Endothelial cell (in vitro differentiated cells): ENCODE results near the gene TIMP1. TPM values are rescaled to one million over a fixed set of nuclear protein-coding genes. Genes with fewer than 3 reads are reported as not detected.

Experiments
- DNase-seq: peaks from one replicate; pipeline ENCODE4 v3.0.0; 2021; ENCODE audit warnings: low spot score
- H3K27ac Mint-ChIP-seq: one replicate; pipeline ENCODE4 v1.8.0; 2021; ENCODE audit warnings: mixed read lengths, inconsistent platforms; ENCODE audit not compliant: unreplicated experiment
- H3K27me3 Mint-ChIP-seq: one replicate; pipeline ENCODE4 v1.8.0; 2021; ENCODE audit warnings: mild to moderate bottlenecking, moderate library complexity, mixed read lengths, inconsistent platforms; ENCODE audit not compliant: unreplicated experiment
- H3K36me3 Mint-ChIP-seq: one replicate; pipeline ENCODE4 v1.8.0; 2021; ENCODE audit warnings: mild to moderate bottlenecking, low read depth, mixed read lengths, inconsistent platforms; ENCODE audit not compliant: unreplicated experiment
- H3K4me1 Mint-ChIP-seq: one replicate; pipeline ENCODE4 v1.8.0; 2021; ENCODE audit warnings: mild to moderate bottlenecking, mixed read lengths, inconsistent platforms; ENCODE audit not compliant: unreplicated experiment
- H3K4me3 Mint-ChIP-seq: one replicate; pipeline ENCODE4 v1.8.0; 2021; ENCODE audit warnings: mild to moderate bottlenecking, mixed read lengths, inconsistent platforms; ENCODE audit not compliant: unreplicated experiment
- H3K9me3 Mint-ChIP-seq: one replicate; pipeline ENCODE4 v1.8.0; 2021; ENCODE audit warnings: mixed read lengths, inconsistent platforms; ENCODE audit not compliant: unreplicated experiment
- CTCF ChIP-seq: fragments of 200-600 bp; sonication (generic); IDR thresholded peaks from one replicate; pipeline ENCODE4 v1.5.0; 2021; ENCODE audit warnings: antibody characterized with exemption; ENCODE audit not compliant: unreplicated experiment
- total RNA-seq: library from RNA; stranded (reverse); fragmentation: NEBNext Ultra II Directional; extraction: Animal tissue kit (Norgen Biotek cat#: 25700); gene quantifications from one replicate; pipeline ENCODE4 v1.2.1, GENCODE V29; 2021; ENCODE audit not compliant: unreplicated experiment

TIMP1 gene
- total RNA-seq, 1 donor from 2014 or later: 267 TPM

DNA sequence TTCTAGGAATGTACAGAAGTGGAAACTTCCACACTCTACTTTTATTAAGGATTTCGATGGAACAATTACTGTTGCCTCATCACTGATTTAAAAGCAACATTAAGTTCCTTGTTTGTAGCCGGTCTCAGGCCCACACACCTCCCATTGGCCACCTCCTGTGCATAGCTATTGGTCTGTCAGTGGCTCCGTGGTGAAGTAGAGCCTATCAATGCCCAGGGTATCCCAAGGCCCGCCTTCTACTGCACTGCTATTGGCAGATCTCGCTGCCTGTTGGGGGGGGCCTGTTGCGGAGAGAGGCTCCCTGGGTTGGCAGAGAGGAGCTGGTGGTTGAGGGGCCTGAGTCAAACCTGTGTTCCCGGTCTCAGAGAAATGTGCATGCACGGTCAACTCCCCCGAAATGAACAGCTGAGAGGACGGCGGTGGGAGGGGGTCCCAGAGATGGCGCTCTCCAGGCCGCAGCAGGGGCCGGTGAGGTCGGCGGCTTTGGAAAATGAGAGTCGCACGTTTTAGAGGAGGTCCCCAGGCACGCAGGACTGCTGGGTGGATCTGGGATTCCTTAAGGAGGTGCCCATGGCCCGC lies 26.1 kb upstream of the TIMP1 start:
- no peaks in the 10 kb centered on the region for H3K36me3 Mint-ChIP-seq
- peak overlapping the region; percentile 91 for H3K27ac Mint-ChIP-seq
- H3K4me1 Mint-ChIP-seq: peaks cover 11% of the 10 kb centered on the region
- H3K4me3 Mint-ChIP-seq: peak overlapping the region; percentile 87
- H3K27me3 Mint-ChIP-seq: peaks cover 5% of the 10 kb centered on the region
- TF ChIP-seq CTCF: no peak
- peak; percentile 70 for DNase-seq
- H3K9me3 Mint-ChIP-seq: no peaks in the 10 kb centered on the region

DNA sequence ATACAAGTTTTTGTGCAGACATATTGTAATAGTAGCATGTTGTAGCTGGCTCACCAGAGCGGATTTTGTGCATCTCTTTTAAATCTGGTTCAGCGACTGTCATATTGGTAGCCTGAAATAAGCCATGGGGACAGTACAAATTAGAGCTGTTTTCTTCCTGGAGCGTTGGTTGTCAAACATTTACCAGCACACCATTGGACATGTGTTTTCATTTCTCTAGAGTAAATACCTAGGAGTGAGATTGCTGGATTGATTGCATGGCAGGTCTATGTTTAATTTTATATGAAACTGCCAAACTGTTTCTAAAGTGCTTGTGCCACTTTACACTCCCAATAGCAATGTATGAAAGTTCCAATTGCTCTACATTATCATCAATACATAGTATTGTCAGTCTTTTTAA lies 23.8 kb upstream of the TIMP1 start:
- H3K36me3 Mint-ChIP-seq: peaks cover 3% of the 10 kb centered on the region
- no peak for TF ChIP-seq CTCF
- no peak for DNase-seq
- H3K9me3 Mint-ChIP-seq: no peaks in the 10 kb centered on the region
- peaks cover 11% of the 10 kb centered on the region for H3K4me1 Mint-ChIP-seq
- H3K4me3 Mint-ChIP-seq: no peak overlapping the region
- H3K27me3 Mint-ChIP-seq: peaks cover 9% of the 10 kb centered on the region
- H3K27ac Mint-ChIP-seq: no peak overlapping the region

DNA sequence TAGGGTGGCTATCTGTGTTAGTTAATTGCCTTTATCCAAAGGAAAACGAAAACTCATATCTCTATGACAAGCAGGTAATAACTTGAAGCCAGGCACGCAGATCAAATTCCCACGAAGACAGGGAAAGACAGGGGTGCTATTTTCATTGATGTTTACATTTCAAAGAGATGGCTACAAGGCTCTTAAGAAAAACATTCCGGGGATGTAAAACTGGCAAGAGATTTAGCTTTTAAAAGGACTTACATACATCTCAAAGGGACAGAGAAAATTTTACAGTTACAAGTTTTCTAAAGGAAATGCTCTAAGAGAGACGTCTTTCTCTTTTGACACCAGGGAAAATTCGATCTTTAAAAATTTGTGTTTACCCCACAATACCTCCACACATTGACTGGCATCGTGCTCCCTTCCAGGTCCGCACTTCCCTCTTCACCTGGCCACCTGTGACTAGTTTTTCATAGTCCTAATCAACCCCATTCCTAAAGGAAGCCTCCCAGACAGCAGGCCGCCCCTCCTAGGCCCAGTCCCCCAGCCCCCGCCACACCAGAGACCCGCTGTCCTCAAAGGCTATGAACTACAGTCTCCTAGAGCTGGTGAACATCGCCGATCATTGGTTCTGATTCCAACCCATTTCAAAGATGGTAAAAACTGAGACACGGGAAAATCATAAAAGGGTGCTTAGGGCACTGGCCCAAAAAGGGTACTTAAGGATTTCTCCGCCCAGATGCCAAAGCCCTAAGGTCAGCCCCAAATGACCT lies 21.9 kb upstream of the TIMP1 start:
- Mint-ChIP-seq H3K9me3 (no peaks in the 10 kb centered on the region), H3K27me3 (peaks cover 11% of the 10 kb centered on the region), H3K4me1 (peaks cover 11% of the 10 kb centered on the region), H3K36me3 (peaks cover 11% of the 10 kb centered on the region), H3K4me3 (peak overlapping the region; percentile 95), H3K27ac (peak overlapping the region; percentile 95)
- no peak for TF ChIP-seq CTCF
- DNase-seq: no peak

DNA sequence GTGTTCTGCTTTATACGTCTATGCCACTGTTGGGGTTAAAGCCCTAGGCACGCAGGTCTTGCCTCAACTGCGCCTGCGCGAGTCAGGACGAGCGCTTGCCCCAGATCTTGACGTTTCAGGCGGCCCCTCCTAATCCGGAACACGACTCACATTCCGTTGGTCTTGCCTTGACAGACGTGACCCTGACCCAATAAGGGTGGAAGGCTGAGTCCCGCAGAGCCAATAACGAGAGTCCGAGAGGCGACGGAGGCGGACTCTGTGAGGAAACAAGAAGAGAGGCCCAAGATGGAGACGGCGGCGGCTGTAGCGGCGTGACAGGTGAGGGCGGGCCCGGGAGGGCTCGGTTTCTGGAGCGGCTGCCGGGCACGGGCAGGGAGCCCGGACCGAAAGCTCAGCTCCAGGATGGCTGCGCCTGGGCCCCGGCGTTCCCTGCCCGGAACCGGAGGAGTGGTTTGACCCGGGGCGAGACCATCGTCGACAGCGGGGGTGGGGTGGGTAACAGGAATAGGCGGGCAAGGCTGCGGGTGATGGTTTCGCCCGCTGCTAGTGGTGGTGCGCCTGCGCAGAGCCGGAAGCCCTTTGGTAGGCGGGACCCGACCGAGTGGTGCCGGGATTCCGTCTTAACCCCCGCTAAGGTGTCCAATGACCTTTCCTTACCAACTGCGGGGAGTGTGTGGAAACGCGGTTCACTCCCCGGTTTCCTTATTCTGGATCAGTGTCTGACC lies 21.1 kb upstream of the TIMP1 start, which contains the start of gene ARAF:
Gene ARAF, plus strand, starts transcription at position 272 of the 725 bp plus-strand sequence. CDS start 1,763 bp downstream, outside the sequence.
- H3K4me1 Mint-ChIP-seq: peaks cover 11% of the 10 kb centered on the region
- peak; percentile 89 for DNase-seq
- peaks cover 11% of the 10 kb centered on the region for H3K36me3 Mint-ChIP-seq
- no peaks in the 10 kb centered on the region for H3K9me3 Mint-ChIP-seq
- H3K4me3 Mint-ChIP-seq: peak within 1 kb of the TSS; percentile 95
- H3K27ac Mint-ChIP-seq: peak within 1 kb of the TSS; percentile 95
- H3K27me3 Mint-ChIP-seq: peaks cover 11% of the 10 kb centered on the region
- no peak for TF ChIP-seq CTCF
